NOMO-1 treated with DMSO at 0.1 percent for 48 hours (cell line): ENCODE results near the gene TTC36.
"Not testable (repeated sequence)": the region's sequence is repeated elsewhere in the genome, so short reads cannot be mapped to it uniquely, and the experiment has no call there.

Experiments
- DNase-seq: peaks from one replicate; lab custom pipeline; 2025; ENCODE audit not compliant: unreplicated experiment; lab: John Stamatoyannopoulos, UW

The TTC36 gene

GRCh38 chr11:118574636-118575035 lies 47.4 kb downstream of the TTC36 start:
- no peak for DNase-seq

GRCh38 chr11:118577995-118578394 lies 50.7 kb downstream of the TTC36 start:
- DNase-seq = not testable (repeated sequence)
